Measurements from ENCODE around the gene ACAP3. TPM values are rescaled to one million over a fixed set of nuclear protein-coding genes. Genes with fewer than 3 reads are reported as not detected.

The ACAP3 gene
- total and polyA plus RNA-seq, 7 donors = 7.2 to 57.1 (median 23.5) TPM

- peaks cover 32 to 86% (median 52%) of the 10 kb centered on the region in 4 donors for H3K36me3 ChIP-seq
- no peak for DNase-seq
- intact Hi-C loops (cut with DNase I) = no loop called here
- no peak overlapping the region for H3K27ac ChIP-seq
- 94 to 95% methylated on average over 18 of the region's 18 CpGs for WGBS, 2 donors
- H3K9me3 ChIP-seq = no peaks in the 10 kb centered on the region
- TF ChIP-seq POLR2AphosphoS5 (IDR thresholded peaks at IDR 0.05) = no peak
- TF ChIP-seq EP300 (IDR thresholded peaks at IDR 0.05) = no peak
- TF ChIP-seq POLR2A (IDR thresholded peaks at IDR 0.05) = no peak
- TF ChIP-seq CTCF (IDR thresholded peaks at IDR 0.05) = no peak
- H3K4me1 ChIP-seq = peaks cover 0 to 8% (median 2%) of the 10 kb centered on the region in 4 donors
- H3K27me3 ChIP-seq = no peaks in the 10 kb centered on the region
- H3K4me3 ChIP-seq = no peak overlapping the region
These were observed 48.2 kb downstream of the ACAP3 start for GRCh38 chr1:1259540-1259939.

- Histone ChIP-seq H3K9me3 (no peaks in the 10 kb centered on the region), H3K36me3 (peaks cover 32 to 86% (median 55%) of the 10 kb centered on the region in 4 donors), H3K4me3 (no peak overlapping the region), H3K4me1 (peaks cover 0 to 4% (median 0%) of the 10 kb centered on the region in 4 donors), H3K27ac (no peak overlapping the region), H3K27me3 (no peaks in the 10 kb centered on the region)
- no peak for DNase-seq
- TF ChIP-seq EP300 (IDR thresholded peaks at IDR 0.05) (no peak), CTCF (IDR thresholded peaks at IDR 0.05) (no peak), POLR2A (IDR thresholded peaks at IDR 0.05) (no peak), POLR2AphosphoS5 (IDR thresholded peaks at IDR 0.05) (no peak)
- 95 to 96% methylated on average over 22 of the region's 22 CpGs for WGBS, 2 donors
- intact Hi-C loops (cut with DNase I) = no loop called here
These were observed 48.6 kb downstream of the ACAP3 start for GRCh38 chr1:1259119-1259488.

GRCh38 chr1:1256956-1257871 lies 50.5 kb downstream of the ACAP3 start:
- Histone ChIP-seq H3K27me3 (no peaks in the 10 kb centered on the region), H3K27ac (no peak overlapping the region), H3K9me3 (no peaks in the 10 kb centered on the region), H3K4me1 (no peaks in the 10 kb centered on the region), H3K36me3 (peaks cover 26 to 84% (median 46%) of the 10 kb centered on the region in 4 donors), H3K4me3 (no peak overlapping the region)
- TF ChIP-seq EP300 (IDR thresholded peaks at IDR 0.05) (no peak), POLR2AphosphoS5 (IDR thresholded peaks at IDR 0.05) (no peak), POLR2A (IDR thresholded peaks at IDR 0.05) (no peak), CTCF (IDR thresholded peaks at IDR 0.05) (no peak)
- WGBS, 2 donors = 95% methylated on average over 31 of the region's 31 CpGs
- no peak for DNase-seq
- intact Hi-C loops (cut with DNase I) = no loop called here

- no peak for DNase-seq
- intact Hi-C loops (cut with DNase I) = no loop called here
These were observed 52.1 kb downstream of the ACAP3 start for GRCh38 chr1:1255611-1256010.

More at GRCh38 chr1:1255611-1256010, 52.1 kb downstream of the ACAP3 start:
- Histone ChIP-seq H3K4me3 (no peak overlapping the region), H3K4me1 (no peaks in the 10 kb centered on the region), H3K9me3 (no peaks in the 10 kb centered on the region), H3K36me3 (peaks cover 22 to 73% (median 40%) of the 10 kb centered on the region in 4 donors), H3K27ac (no peak overlapping the region), H3K27me3 (no peaks in the 10 kb centered on the region)
- TF ChIP-seq POLR2A (IDR thresholded peaks at IDR 0.05) = no peak
- TF ChIP-seq CTCF (IDR thresholded peaks at IDR 0.05) = no peak
- TF ChIP-seq EP300 (IDR thresholded peaks at IDR 0.05) = no peak
- no peak for TF ChIP-seq POLR2AphosphoS5 (IDR thresholded peaks at IDR 0.05)
- WGBS, 2 donors = 90 to 92% methylated on average over 10 of the region's 10 CpGs

All from sigmoid colon (tissue), 7 donors.